Neural progenitor cell (in vitro differentiated cells): ENCODE results near the gene L3MBTL2. TPM values are rescaled to one million over a fixed set of nuclear protein-coding genes. Genes with fewer than 3 reads are reported as not detected.

Experiments used
- DNase-seq: peaks from one replicate; pipeline ENCODE4 v3.0.0-alpha.2; 2016; ENCODE audit warnings: low spot score
- H2AFZ ChIP-seq: fragments of 200-600 bp; sonication (generic); replicated peaks from 2 replicates; pipeline ENCODE4 v1.6.1; 2016; ENCODE audit warnings: antibody characterized with exemption
- H3F3A ChIP-seq: fragments of 200-600 bp; sonication (generic); 2 replicates; pipeline ENCODE4 v1.6.1; 2016; ENCODE audit warnings: antibody characterized with exemption, low read depth
- H3K27ac ChIP-seq: fragments of 200-600 bp; sonication (generic); 2 replicates; pipeline ENCODE4 v1.5.1; 2016; ENCODE audit warnings: mild to moderate bottlenecking
- H3K27me3 ChIP-seq: fragments of 200-600 bp; sonication (generic); 2 replicates; pipeline ENCODE4 v1.6.1; 2016; ENCODE audit warnings: mild to moderate bottlenecking, moderate library complexity
- H3K36me3 ChIP-seq: fragments of 200-600 bp; sonication (generic); 2 replicates; pipeline ENCODE4 v1.5.1; 2016
- H3K4me1 ChIP-seq: fragments of 200-600 bp; sonication (generic); 2 replicates; pipeline ENCODE4 v1.6.1; 2016; ENCODE audit warnings: mixed run types
- H3K4me2 ChIP-seq: fragments of 200-600 bp; sonication (generic); 2 replicates; pipeline ENCODE4 v1.6.1; 2016
- H3K4me3 ChIP-seq: fragments of 200-600 bp; sonication (generic); 2 replicates; pipeline ENCODE4 v1.5.1; 2016
- H3K79me2 ChIP-seq: fragments of 200-600 bp; sonication (generic); 2 replicates; pipeline ENCODE4 v1.6.1; 2016; ENCODE audit warnings: low read depth
- H3K9ac ChIP-seq: fragments of 200-600 bp; sonication (generic); 2 replicates; pipeline ENCODE4 v1.6.1; 2016
- H3K9me3 ChIP-seq: fragments of 200-600 bp; sonication (generic); 2 replicates; pipeline ENCODE4 v1.5.1; 2016; ENCODE audit warnings: low read depth
- H4K20me1 ChIP-seq: fragments of 200-600 bp; sonication (generic); 2 replicates; pipeline ENCODE4 v1.6.1; 2016; ENCODE audit warnings: low read depth
- H3K27ac Mint-ChIP-seq: 3 replicates; pipeline ENCODE4 v1.8.0; 2021; ENCODE audit warnings: mixed read lengths
- H3K27me3 Mint-ChIP-seq: 2 replicates; pipeline ENCODE4 v1.8.0; 2022; ENCODE audit warnings: low read depth, mild to moderate bottlenecking, inconsistent platforms, moderate library complexity, mixed read lengths; ENCODE audit not compliant: insufficient read depth
- H3K36me3 Mint-ChIP-seq: 3 replicates; pipeline ENCODE4 v1.8.0; 2021; ENCODE audit warnings: mixed read lengths
- H3K4me1 Mint-ChIP-seq: 3 replicates; pipeline ENCODE4 v1.8.0; 2021; ENCODE audit warnings: mixed read lengths
- H3K4me3 Mint-ChIP-seq: 3 replicates; pipeline ENCODE4 v1.8.0; 2021; ENCODE audit warnings: mild to moderate bottlenecking, moderate library complexity, mixed read lengths
- H3K9me3 Mint-ChIP-seq: 3 replicates; pipeline ENCODE4 v1.8.0; 2020; ENCODE audit warnings: mixed read lengths
- EZH2 ChIP-seq: fragments of 200-600 bp; sonication (generic); IDR thresholded peaks from 2 replicates; pipeline ENCODE4 v1.6.1; 2017; ENCODE audit warnings: antibody characterized with exemption, mild to moderate bottlenecking, moderate library complexity
- EZH2phosphoT487 ChIP-seq: fragments of 200-600 bp; sonication (generic); IDR thresholded peaks from 2 replicates; pipeline ENCODE4 v1.6.1; 2017; ENCODE audit warnings: antibody characterized with exemption
- total RNA-seq: library from RNA; depleted of rRNA; stranded (reverse); fragments of >200 nt; gene quantifications from 2 replicates; pipeline ENCODE4 v1.2.3, GENCODE V29; 2015; ENCODE audit warnings: low replicate concordance
- TF ChIP-seq, protein P1 (sequence below): fragments of 200-600 bp; sonication (generic); IDR thresholded peaks from 2 replicates; pipeline ENCODE4 v1.5.1; 2017; ENCODE audit warnings: antibody characterized with exemption, mild to moderate bottlenecking

The L3MBTL2 gene
- total RNA-seq, 1 donor from 2014 or later = 14.4 TPM

DNA sequence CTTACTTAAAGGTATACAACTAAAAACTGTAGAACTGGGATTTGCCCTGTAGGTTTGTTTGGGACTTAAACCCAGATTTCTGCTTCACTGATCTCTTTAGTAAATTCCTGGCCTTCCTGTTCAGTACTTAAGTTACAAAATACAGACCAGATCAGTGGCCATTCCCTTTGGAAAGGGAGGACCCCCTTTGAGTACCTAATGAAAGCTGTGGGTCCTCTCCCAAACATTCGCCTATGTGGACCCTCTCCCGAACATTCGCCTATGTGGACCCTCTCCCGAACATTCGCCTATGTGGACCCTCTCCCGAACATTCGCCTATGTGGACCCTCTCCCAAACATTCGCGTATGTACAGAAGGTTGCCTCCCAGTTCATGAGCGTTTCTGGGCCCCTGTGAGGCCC lies 10.3 kb downstream of the L3MBTL2 start:
- peaks cover 12% of the 10 kb centered on the region for H3K9me3 Mint-ChIP-seq
- H3K36me3 Mint-ChIP-seq = peaks cover 40% of the 10 kb centered on the region
- Histone ChIP-seq H3K9me3 (no peaks in the 10 kb centered on the region), H3K4me2 (no peak overlapping the region), H3K4me3 (no peak overlapping the region), H3K79me2 (no peaks in the 10 kb centered on the region), H3K9ac (no peak overlapping the region), H3K4me1 (no peaks in the 10 kb centered on the region), H2AFZ (no peak overlapping the region), H3K36me3 (no peaks in the 10 kb centered on the region), H4K20me1 (no peaks in the 10 kb centered on the region), H3K27ac (no peak overlapping the region), H3K27me3 (no peaks in the 10 kb centered on the region), H3F3A (peaks cover 18% of the 10 kb centered on the region)
- no peak for DNase-seq
- TF ChIP-seq EZH2 = no peak
- TF ChIP-seq EZH2phosphoT487 = no peak
- TF ChIP-seq, protein P1, sequence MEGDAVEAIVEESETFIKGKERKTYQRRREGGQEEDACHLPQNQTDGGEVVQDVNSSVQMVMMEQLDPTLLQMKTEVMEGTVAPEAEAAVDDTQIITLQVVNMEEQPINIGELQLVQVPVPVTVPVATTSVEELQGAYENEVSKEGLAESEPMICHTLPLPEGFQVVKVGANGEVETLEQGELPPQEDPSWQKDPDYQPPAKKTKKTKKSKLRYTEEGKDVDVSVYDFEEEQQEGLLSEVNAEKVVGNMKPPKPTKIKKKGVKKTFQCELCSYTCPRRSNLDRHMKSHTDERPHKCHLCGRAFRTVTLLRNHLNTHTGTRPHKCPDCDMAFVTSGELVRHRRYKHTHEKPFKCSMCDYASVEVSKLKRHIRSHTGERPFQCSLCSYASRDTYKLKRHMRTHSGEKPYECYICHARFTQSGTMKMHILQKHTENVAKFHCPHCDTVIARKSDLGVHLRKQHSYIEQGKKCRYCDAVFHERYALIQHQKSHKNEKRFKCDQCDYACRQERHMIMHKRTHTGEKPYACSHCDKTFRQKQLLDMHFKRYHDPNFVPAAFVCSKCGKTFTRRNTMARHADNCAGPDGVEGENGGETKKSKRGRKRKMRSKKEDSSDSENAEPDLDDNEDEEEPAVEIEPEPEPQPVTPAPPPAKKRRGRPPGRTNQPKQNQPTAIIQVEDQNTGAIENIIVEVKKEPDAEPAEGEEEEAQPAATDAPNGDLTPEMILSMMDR = no peak
- no peak overlapping the region for H3K27ac Mint-ChIP-seq
- peaks cover 3% of the 10 kb centered on the region for H3K27me3 Mint-ChIP-seq
- H3K4me1 Mint-ChIP-seq = peaks cover 20% of the 10 kb centered on the region
- H3K4me3 Mint-ChIP-seq = no peak overlapping the region

DNA sequence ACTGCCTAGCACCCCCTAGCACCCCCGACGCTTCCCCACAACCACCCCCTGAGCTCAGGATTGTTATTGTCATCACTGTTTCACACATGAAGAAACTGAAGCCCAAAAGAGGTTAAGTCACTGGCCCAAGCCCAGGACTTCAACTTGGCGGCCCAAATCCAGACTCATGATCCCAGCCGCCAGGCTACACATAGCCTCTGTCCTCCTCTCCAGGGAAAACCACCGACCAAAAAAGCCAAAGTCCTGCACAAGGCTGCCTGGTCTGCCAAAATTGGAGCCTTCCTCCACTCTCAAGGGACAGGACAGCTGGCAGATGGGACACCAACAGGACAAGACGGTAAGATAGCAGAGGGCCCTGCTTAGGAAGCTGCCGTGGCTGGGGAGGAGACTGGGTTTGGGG lies 10.8 kb downstream of the L3MBTL2 start:
- DNase-seq = no peak
- H3K79me2 ChIP-seq = no peaks in the 10 kb centered on the region
- H3K9me3 ChIP-seq = no peaks in the 10 kb centered on the region
- no peaks in the 10 kb centered on the region for H4K20me1 ChIP-seq
- peaks cover 18% of the 10 kb centered on the region for H3F3A ChIP-seq
- Mint-ChIP-seq H3K4me1 (peaks cover 20% of the 10 kb centered on the region), H3K4me3 (no peak overlapping the region), H3K27me3 (peaks cover 3% of the 10 kb centered on the region), H3K27ac (no peak overlapping the region), H3K9me3 (peaks cover 12% of the 10 kb centered on the region), H3K36me3 (peaks cover 37% of the 10 kb centered on the region)
- H3K27ac ChIP-seq = no peak overlapping the region
- H3K4me3 ChIP-seq = no peak overlapping the region
- H3K4me2 ChIP-seq = no peak overlapping the region
- no peaks in the 10 kb centered on the region for H3K4me1 ChIP-seq
- H2AFZ ChIP-seq = no peak overlapping the region
- no peak overlapping the region for H3K9ac ChIP-seq
- H3K27me3 ChIP-seq = no peaks in the 10 kb centered on the region
- TF ChIP-seq, protein P1 = no peak
- no peak for TF ChIP-seq EZH2
- TF ChIP-seq EZH2phosphoT487 = no peak
- no peaks in the 10 kb centered on the region for H3K36me3 ChIP-seq

DNA sequence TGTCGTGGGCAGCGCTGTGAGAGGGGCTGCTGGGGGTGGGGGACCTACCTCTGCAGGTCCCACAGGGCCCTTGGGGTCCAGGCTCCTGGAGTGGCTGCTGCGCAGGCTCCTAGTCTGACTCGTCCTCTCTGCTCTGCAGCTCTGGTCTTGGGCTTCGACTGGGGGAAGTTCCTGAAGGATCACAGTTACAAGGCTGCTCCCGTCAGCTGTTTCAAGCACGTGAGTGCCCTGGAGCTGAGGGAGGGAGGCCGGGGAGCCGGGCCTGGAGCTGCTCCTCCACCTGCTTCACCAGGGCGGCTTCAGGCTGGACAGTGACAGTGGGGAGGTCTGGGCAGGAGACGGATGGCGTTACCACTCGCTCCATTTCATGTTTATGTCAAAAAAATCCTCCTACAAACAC lies 11.9 kb downstream of the L3MBTL2 start:
- no peak overlapping the region for H3K4me3 Mint-ChIP-seq
- Histone ChIP-seq H3F3A (peaks cover 18% of the 10 kb centered on the region), H3K27me3 (no peaks in the 10 kb centered on the region), H3K4me3 (no peak overlapping the region), H2AFZ (no peak overlapping the region), H3K79me2 (no peaks in the 10 kb centered on the region), H3K9me3 (no peaks in the 10 kb centered on the region), H3K36me3 (no peaks in the 10 kb centered on the region), H3K4me2 (peak overlapping the region; percentile 35), H4K20me1 (no peaks in the 10 kb centered on the region), H3K9ac (no peak overlapping the region), H3K27ac (peak overlapping the region; percentile 75), H3K4me1 (no peaks in the 10 kb centered on the region)
- H3K27ac Mint-ChIP-seq = peak overlapping the region; percentile 50
- DNase-seq = no peak
- H3K27me3 Mint-ChIP-seq = peaks cover 3% of the 10 kb centered on the region
- peaks cover 12% of the 10 kb centered on the region for H3K9me3 Mint-ChIP-seq
- TF ChIP-seq EZH2phosphoT487 (no peak), EZH2 (no peak)
- H3K36me3 Mint-ChIP-seq = peaks cover 40% of the 10 kb centered on the region
- peaks cover 20% of the 10 kb centered on the region for H3K4me1 Mint-ChIP-seq

DNA sequence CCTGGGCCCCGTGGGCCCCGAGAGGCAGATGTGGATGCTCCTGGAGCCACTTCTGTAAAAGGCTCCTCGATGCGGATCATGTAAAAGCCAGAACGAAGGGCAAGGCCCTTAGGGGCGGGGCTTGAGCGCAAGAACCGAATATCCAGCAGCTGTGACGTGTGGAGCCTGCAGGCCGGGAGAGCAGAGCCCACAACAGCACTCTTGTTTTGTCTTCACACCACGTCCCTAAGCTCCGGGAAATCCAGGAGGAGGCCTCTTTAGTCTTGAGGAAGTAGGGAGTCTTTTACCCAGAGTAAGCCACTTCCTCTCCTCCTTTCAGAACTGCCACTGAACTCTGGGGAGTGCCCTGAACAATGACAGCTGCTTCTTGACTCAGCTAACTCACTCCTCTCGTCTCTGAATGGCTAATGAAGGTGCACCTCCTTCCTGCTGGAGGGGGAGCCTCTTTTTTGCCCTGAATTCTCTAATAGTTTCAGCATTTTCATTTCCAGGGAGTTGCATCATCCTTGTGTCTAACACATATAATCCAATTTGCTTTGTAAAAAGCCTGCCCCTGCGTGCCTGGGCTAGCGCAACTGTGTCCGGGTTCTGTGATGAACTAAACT lies 12.5 kb downstream of the L3MBTL2 start:
- peaks cover 38% of the 10 kb centered on the region for H3K36me3 Mint-ChIP-seq
- TF ChIP-seq EZH2phosphoT487 (no peak), EZH2 (no peak)
- TF ChIP-seq, protein P1 = no peak
- Histone ChIP-seq H3K27ac (peak overlapping the region; percentile 75), H3F3A (peaks cover 18% of the 10 kb centered on the region), H2AFZ (no peak overlapping the region), H3K27me3 (no peaks in the 10 kb centered on the region), H3K9ac (no peak overlapping the region), H4K20me1 (no peaks in the 10 kb centered on the region), H3K4me3 (no peak overlapping the region), H3K4me1 (no peaks in the 10 kb centered on the region), H3K79me2 (no peaks in the 10 kb centered on the region), H3K36me3 (no peaks in the 10 kb centered on the region), H3K4me2 (peak overlapping the region; percentile 35), H3K9me3 (no peaks in the 10 kb centered on the region)
- H3K27ac Mint-ChIP-seq = peak overlapping the region; percentile 81
- H3K9me3 Mint-ChIP-seq = peaks cover 12% of the 10 kb centered on the region
- H3K27me3 Mint-ChIP-seq = peaks cover 3% of the 10 kb centered on the region
- peaks cover 20% of the 10 kb centered on the region for H3K4me1 Mint-ChIP-seq
- peak; percentile 75 for DNase-seq
- H3K4me3 Mint-ChIP-seq = peak overlapping the region; percentile 49
